Smooth muscle cell of the pulmonary artery (primary cell): ENCODE data around the gene CBFA2T3. TPM values are rescaled to one million over a fixed set of nuclear protein-coding genes. Genes with fewer than 3 reads are reported as not detected.

Experiments used
- total RNA-seq: library from RNA; depleted of rRNA; stranded (reverse); fragments of >200 nt; gene quantifications from 2 replicates; pipeline ENCODE4 v1.2.3, GENCODE V29; 2014

CBFA2T3 gene
- not detected in 2 replicates for total RNA-seq

DNA sequence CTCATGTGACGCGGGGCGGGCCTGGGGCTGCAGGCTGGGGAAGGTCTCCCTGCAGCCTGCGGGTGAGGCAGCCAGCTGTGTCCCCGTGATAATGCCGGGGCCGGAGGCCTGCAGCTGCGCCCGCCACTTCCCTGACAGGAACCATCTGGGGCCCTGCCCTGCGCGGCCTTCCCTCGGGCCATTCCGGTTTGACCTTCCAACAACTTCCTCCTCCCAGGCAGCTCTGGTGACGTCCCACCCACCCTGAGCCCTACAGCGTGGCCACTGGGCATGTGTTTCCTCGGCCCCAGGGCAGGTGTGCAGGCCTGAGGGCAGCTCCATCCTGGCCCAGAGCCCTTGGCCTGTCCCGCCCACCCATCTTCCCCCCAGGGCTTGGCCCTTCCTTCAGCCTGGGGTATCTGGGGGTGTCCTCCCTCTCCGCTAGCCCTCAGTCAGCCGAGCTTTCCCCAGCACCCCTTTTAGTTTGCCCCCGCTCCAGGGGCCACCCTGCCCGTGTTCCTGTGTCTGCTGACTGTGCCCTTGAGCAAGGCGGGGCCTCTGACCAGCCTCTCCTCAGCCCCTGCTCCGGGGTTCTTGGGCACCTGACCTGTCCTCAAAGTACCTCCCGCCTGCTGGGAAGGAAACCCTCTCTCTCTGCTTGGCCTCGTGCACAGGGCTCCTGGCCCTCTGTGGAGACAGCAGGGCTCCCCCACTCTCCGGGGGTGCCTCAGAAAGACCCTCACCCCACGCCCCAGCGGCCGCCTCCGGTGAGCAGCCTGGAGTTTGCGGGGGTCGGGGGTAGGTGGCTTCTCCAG is at the start of gene CBFA2T3:
Gene CBFA2T3 (minus strand): TSS at position 190 of the 794 bp plus-strand sequence. CDS start 400 bp downstream, outside the sequence.

DNA sequence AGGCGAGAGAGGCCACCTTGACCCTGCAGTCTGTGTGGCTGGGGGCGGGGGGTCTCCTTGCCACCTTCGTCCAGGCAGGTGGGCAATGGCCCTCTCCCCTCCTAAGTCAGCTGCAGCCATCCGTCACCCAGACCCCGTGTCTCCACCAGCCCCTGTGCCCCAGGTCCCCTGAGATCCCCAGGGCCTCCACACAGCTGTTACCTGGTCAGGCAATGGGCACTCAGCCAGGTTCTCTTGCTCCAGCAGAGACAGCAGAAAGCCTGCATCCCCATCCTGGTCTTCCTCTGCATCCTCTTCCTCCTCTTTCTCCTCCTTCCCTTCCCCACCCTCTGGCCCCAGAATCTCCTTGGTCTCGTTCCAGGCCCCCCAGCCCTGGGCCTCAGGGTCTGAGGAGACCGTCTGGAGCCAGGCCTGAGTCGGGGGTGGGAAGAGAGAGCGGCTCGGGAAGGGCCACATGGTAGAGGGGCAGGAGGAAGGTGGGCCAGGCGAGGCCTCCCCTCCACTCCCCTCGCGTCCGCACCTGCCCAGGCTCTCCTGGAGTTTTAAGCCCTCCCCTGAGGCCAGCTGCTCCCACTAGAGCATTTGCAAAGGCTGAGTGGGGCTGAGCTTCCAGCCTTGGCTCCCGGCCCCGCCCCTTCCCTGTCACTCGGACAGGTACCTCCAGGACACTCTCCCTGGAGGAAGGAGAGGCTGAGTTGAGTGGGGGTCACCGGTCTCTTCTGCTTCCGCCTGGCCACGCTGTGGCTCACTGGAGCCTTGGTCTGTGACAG is 110.7 kb downstream of the CBFA2T3 start, which contains the start of gene PABPN1L:
Gene PABPN1L (minus strand): TSS at position 510 of the 770 bp plus-strand sequence. CDS start 54 bp downstream, at position 456.

DNA sequence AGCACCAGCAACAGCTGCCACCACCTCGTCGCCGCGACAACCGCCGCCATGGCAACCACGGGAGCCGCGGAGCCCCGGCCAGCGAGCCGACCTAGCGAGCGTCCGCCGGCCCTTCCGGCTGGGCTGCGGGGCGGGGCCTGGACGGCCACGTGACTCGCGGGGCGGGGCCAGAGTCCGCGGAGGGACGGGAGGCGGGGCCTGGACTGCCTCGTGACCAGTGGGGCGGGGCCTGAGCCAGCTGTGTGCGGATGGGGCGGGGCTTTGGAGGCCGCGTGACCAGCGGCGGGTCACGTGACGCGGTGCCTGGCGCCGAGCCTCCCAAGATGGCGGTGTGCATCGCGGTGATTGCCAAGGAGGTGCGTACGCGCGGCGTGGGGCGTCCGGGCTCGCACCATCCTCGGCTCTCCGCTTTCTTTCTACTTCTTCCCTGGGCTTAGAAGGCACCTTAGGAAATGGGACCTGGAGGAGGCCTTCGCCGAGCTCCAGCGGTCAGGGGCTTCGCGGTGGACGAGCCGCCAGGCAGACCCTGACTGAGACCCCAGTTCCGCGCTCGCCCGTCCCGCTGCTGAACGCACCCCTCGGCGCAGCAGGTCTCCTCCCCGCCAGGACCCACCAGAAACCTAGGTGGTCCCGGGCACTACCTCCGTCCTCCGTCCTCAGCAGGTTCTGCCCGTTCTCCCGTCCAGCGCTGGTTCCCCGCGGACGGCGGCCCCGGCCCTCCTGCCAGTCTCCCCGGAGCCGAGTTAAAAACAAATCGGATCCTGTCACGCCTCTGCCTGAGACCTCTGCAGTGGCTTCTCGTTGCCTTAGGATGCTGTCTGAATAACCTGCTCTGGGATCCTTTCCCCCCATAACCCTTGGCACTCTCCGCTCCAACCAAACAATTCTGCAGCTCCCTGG is 119.9 kb downstream of the CBFA2T3 start, which contains the start of the genes GALNS and TRAPPC2L:
Gene GALNS (minus strand): TSS at position 120 of the 900 bp plus-strand sequence. CDS start 70 bp downstream, at position 50.
Gene TRAPPC2L (plus strand): TSS at position 300 of the 900 bp plus-strand sequence. CDS start 24 bp downstream, at position 324.

Other genes starting within 250 kb of the CBFA2T3 start
- 272 and 555 TPM in 2 replicates for gene PIEZO1, start 192.0 kb downstream of the CBFA2T3 start, total RNA-seq
- gene CDT1, start 173.4 kb downstream of the CBFA2T3 start, total RNA-seq = 3.8 and 4.2 TPM in 2 replicates
- gene APRT, start 165.3 kb downstream of the CBFA2T3 start, total RNA-seq = 56.4 and 79.3 TPM in 2 replicates
- 49.1 and 69.1 TPM in 2 replicates for gene GALNS, start 120.3 kb downstream of the CBFA2T3 start, total RNA-seq
- gene TRAPPC2L, start 120.1 kb downstream of the CBFA2T3 start, total RNA-seq = 29.0 and 55.4 TPM in 2 replicates
- gene PABPN1L, start 110.5 kb downstream of the CBFA2T3 start, total RNA-seq = not detected in 2 replicates
- 19.7 and 25.8 TPM in 2 replicates for gene ACSF3, start 116.6 kb upstream of the CBFA2T3 start, total RNA-seq
- gene CDH15, start 194.5 kb upstream of the CBFA2T3 start, total RNA-seq = 0.20 and 0.23 TPM in 2 replicates
- 0.20 and 0.50 TPM in 2 replicates for gene SLC22A31, start 223.3 kb upstream of the CBFA2T3 start, total RNA-seq
- 8.2 and 8.9 TPM in 2 replicates for gene ZNF778, start 240.5 kb upstream of the CBFA2T3 start, total RNA-seq